Right ventricle myocardium superior (tissue), 1 donor: ENCODE data around the gene USP17L20. TPM values are rescaled to one million over a fixed set of nuclear protein-coding genes. Genes with fewer than 3 reads are reported as not detected.

Source experiments
- total RNA-seq: library from RNA; stranded (reverse); fragmentation: NEBNext Ultra II Directional; extraction: Animal tissue kit (Norgen Biotek cat#: 25700); gene quantifications from one replicate; pipeline ENCODE4 v1.2.1, GENCODE V29; 2021
- donor health status: DM: no; HTN: yes; CAD: no; lungs with severe emphysema.

Gene USP17L20
- total RNA-seq, 1 donor from 2014 or later, result not detected

Other genes with a start within 250 kb of the USP17L20 start
- not detected for gene FAM90A26, start 87.7 kb upstream of the USP17L20 start, total RNA-seq
- gene USP17L10, start 47.5 kb upstream of the USP17L20 start, total RNA-seq, result not detected
- gene USP17L11, start 42.7 kb upstream of the USP17L20 start, total RNA-seq, result not detected
- not detected for gene USP17L12, start 38.0 kb upstream of the USP17L20 start, total RNA-seq
- not detected for gene USP17L13, start 33.2 kb upstream of the USP17L20 start, total RNA-seq
- gene USP17L15, start 23.7 kb upstream of the USP17L20 start, total RNA-seq, result not detected
- gene USP17L17, start 14.2 kb upstream of the USP17L20 start, total RNA-seq, result not detected
- not detected for gene USP17L18, start 9.5 kb upstream of the USP17L20 start, total RNA-seq
- gene USP17L19, start 4.7 kb upstream of the USP17L20 start, total RNA-seq, result not detected
- gene USP17L21, start 4.7 kb downstream of the USP17L20 start, total RNA-seq, result not detected
- gene USP17L22, start 9.5 kb downstream of the USP17L20 start, total RNA-seq, result not detected
- gene USP17L24, start 67.0 kb downstream of the USP17L20 start, total RNA-seq, result not detected
- not detected for gene USP17L25, start 71.8 kb downstream of the USP17L20 start, total RNA-seq
- gene USP17L26, start 76.5 kb downstream of the USP17L20 start, total RNA-seq, result not detected
- gene USP17L5, start 81.3 kb downstream of the USP17L20 start, total RNA-seq, result not detected
- not detected for gene USP17L27, start 86.0 kb downstream of the USP17L20 start, total RNA-seq
- not detected for gene USP17L28, start 90.8 kb downstream of the USP17L20 start, total RNA-seq
- not detected for gene USP17L29, start 95.5 kb downstream of the USP17L20 start, total RNA-seq
- gene USP17L30, start 105.0 kb downstream of the USP17L20 start, total RNA-seq, result not detected
- not detected for gene DEFB131A, start 186.3 kb downstream of the USP17L20 start, total RNA-seq